GM21576 (cell line): ENCODE results near the gene DZIP1.
"Not testable (repeated sequence)": the region's sequence is repeated elsewhere in the genome, so short reads cannot be mapped to it uniquely, and the experiment has no call there.

Source experiments
- ATAC-seq: cut with Tn5 transposase; IDR thresholded peaks from one replicate; pipeline ENCODE4 v1.9.1; 2021; ENCODE audit warnings: mild to moderate bottlenecking, moderate library complexity; ENCODE audit not compliant: unreplicated experiment

Gene DZIP1

GRCh38 chr13:95603887-95604555 is 40.5 kb downstream of the DZIP1 start:
- ATAC-seq, result no peak

- no peak for ATAC-seq
Measured at GRCh38 chr13:95601906-95602305, 42.6 kb downstream of the DZIP1 start.

- ATAC-seq, result no peak
Measured at GRCh38 chr13:95601216-95601615, 43.3 kb downstream of the DZIP1 start.

- ATAC-seq, result no peak
Measured at GRCh38 chr13:95596701-95597100, 47.8 kb downstream of the DZIP1 start.

- no peak for ATAC-seq
Measured at GRCh38 chr13:95593462-95593861, 51.0 kb downstream of the DZIP1 start.

- no peak for ATAC-seq
Measured at GRCh38 chr13:95588721-95589120, 55.8 kb downstream of the DZIP1 start.

- no peak for ATAC-seq
Measured at GRCh38 chr13:95588134-95588533, 56.4 kb downstream of the DZIP1 start.

- ATAC-seq, result no peak
Measured at GRCh38 chr13:95585867-95586266, 58.6 kb downstream of the DZIP1 start.

- ATAC-seq, result peak; percentile 79
Measured at GRCh38 chr13:95579303-95579702, 65.2 kb downstream of the DZIP1 start.

- ATAC-seq, result no peak
Measured at GRCh38 chr13:95573221-95573620, 71.3 kb downstream of the DZIP1 start.

- no peak for ATAC-seq
Measured at GRCh38 chr13:95571941-95572340, 72.6 kb downstream of the DZIP1 start.

GRCh38 chr13:95570016-95570415 is 74.5 kb downstream of the DZIP1 start:
- no peak for ATAC-seq

- ATAC-seq, result no peak
Measured at GRCh38 chr13:95568131-95568530, 76.4 kb downstream of the DZIP1 start.

- ATAC-seq, result not testable (repeated sequence)
Measured at GRCh38 chr13:95565758-95566157, 78.7 kb downstream of the DZIP1 start.

GRCh38 chr13:95564733-95565291 is 79.7 kb downstream of the DZIP1 start:
- no peak for ATAC-seq

- ATAC-seq, result no peak
Measured at GRCh38 chr13:95564091-95564490, 80.4 kb downstream of the DZIP1 start.

GRCh38 chr13:95560387-95560786 is 84.1 kb downstream of the DZIP1 start:
- no peak for ATAC-seq

- no peak for ATAC-seq
Measured at GRCh38 chr13:95559100-95559499, 85.4 kb downstream of the DZIP1 start.

GRCh38 chr13:95557013-95557412 is 87.5 kb downstream of the DZIP1 start:
- no peak for ATAC-seq

- ATAC-seq, result no peak
Measured at GRCh38 chr13:95553581-95554385, 90.7 kb downstream of the DZIP1 start.

- ATAC-seq, result no peak
Measured at GRCh38 chr13:95552539-95553441, 91.7 kb downstream of the DZIP1 start, which contains the start of gene CLDN10. TSS of gene CLDN10 (plus strand) at chr13:95552720. CDS start at chr13:95552754, 34 bp downstream.
